Effector CD8-positive, alpha-beta T cell (primary cell): Measurements from ENCODE around the gene OR2S2.

Experiments used
- DNase-seq: peaks from one replicate; lab custom pipeline; 2025; lab: John Stamatoyannopoulos, UW

OR2S2 gene

GRCh38 chr9:35909274-35909673, 48.7 kb downstream of the OR2S2 start, which contains the start of gene SPAAR:
TSS of gene SPAAR (plus strand) at chr9:35909490. CDS start at chr9:35910464, 974 bp downstream.
- no peak for DNase-seq

GRCh38 chr9:35908504-35909125, 49.3 kb downstream of the OR2S2 start:
- no peak for DNase-seq

- no peak for DNase-seq
Observed at GRCh38 chr9:35907711-35908503, 50.0 kb downstream of the OR2S2 start.
